Stimulated activated CD8-positive, alpha-beta memory T cell treated with anti-CD3 and anti-CD28 coated beads, Interleukin-4, amount 100 ng/mL, for 1 hour (primary cell): ENCODE results near the gene UNC119.

Experiments used
- DNase-seq, 2 donors: peaks; one replicate each; pipeline ENCODE4 v3.0.0-alpha.2; 2020; ENCODE audit warnings: low read depth in 2 of 2, low spot score in 1 of 2

Gene UNC119

GRCh38 chr17:28545141-28545503 lies 7.3 kb downstream of the UNC119 start:
- no peak for DNase-seq

GRCh38 chr17:28544402-28545140 lies 7.9 kb downstream of the UNC119 start:
- DNase-seq, result no peak

GRCh38 chr17:28541439-28541838 lies 11.0 kb downstream of the UNC119 start:
- no peak for DNase-seq

- no peak for DNase-seq
Measured at GRCh38 chr17:28540231-28540630, 12.2 kb downstream of the UNC119 start.

GRCh38 chr17:28538296-28538895 lies 14.0 kb downstream of the UNC119 start:
- no peak for DNase-seq

- no peak for DNase-seq
Measured at GRCh38 chr17:28537219-28537610, 15.2 kb downstream of the UNC119 start.

GRCh38 chr17:28536532-28537218 lies 15.7 kb downstream of the UNC119 start:
- no peak for DNase-seq

- no peak for DNase-seq
Measured at GRCh38 chr17:28534740-28535375, 17.6 kb downstream of the UNC119 start.

GRCh38 chr17:28533091-28533807 lies 19.2 kb downstream of the UNC119 start:
- no peak for DNase-seq

- DNase-seq, result no peak
Measured at GRCh38 chr17:28532050-28532960, 20.1 kb downstream of the UNC119 start.

- no peak for DNase-seq
Measured at GRCh38 chr17:28530926-28531325, 21.5 kb downstream of the UNC119 start.

- DNase-seq, result no peak
Measured at GRCh38 chr17:28530250-28530649, 22.2 kb downstream of the UNC119 start.

- no peak for DNase-seq
Measured at GRCh38 chr17:28529013-28529400, 23.4 kb downstream of the UNC119 start.

GRCh38 chr17:28528327-28529012 lies 24.0 kb downstream of the UNC119 start:
- no peak for DNase-seq

GRCh38 chr17:28527859-28528258 lies 24.6 kb downstream of the UNC119 start:
- DNase-seq, result no peak

GRCh38 chr17:28527181-28527681 lies 25.2 kb downstream of the UNC119 start:
- no peak for DNase-seq

- DNase-seq, result no peak
Measured at GRCh38 chr17:28526381-28526780, 26.0 kb downstream of the UNC119 start.

GRCh38 chr17:28524476-28525424 lies 27.7 kb downstream of the UNC119 start:
- no peak for DNase-seq
